ENCODE data around the gene MVB12B. TPM values are rescaled to one million over a fixed set of nuclear protein-coding genes. Genes with fewer than 3 reads are reported as not detected.

The MVB12B gene
- total and polyA plus RNA-seq, 2 of the 13 experiments (the other 11 are each of a cell fraction or from before 2014, with no cell fraction given), result 12.1 to 30.1 TPM

DNA sequence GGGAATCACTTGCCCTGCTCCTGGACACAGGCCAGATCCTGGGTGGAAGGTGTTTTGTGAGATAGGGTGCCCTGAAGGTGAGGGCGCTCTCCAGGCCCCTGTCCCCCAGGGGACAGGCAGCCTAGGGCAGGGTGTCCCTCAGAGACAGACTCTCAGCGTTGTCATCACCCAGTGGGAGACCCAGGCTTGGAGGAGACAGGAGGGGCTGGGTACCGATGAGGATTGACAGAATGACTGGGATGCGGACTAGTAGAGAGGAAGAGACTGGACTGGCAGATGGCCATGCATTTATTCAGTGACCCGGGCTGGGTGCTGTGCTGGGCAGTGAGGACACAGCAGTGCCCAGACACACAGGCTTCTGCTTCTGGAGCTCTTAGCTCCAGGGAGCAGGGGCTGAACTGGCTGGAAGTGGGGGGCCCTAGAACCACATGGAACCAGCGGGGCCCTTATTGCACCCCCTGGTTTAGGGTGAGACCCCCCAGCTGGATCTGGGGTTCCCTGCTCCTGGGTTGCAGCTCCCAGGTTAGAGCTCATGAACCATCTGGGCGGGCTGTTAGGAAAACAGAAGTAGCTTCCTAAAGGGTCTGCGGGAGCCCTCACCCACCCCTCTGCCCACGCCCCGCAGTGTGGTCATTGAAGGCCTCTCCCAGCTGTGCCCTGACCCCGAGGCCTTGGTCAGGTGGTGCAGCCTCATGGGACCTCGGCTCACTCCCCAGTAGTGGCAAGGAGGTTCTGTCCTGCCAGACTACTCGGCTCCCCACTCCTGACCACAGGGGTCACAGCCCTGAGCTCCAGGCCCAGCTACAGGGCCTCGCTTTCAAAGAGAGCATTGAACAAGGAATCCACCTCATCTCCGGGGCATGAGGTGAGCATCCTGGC, 170.4 kb downstream of the MVB12B start:
- FAIRE-seq (no peak), ATAC-seq (no peak), DNase-seq (ENCODE audit: low spot score) (no peak)
- in situ Hi-C loops (cut with HindIII; ENCODE audit: extremely low pct_ligation_motif_present, low pct_unique_long_range_greater_than_20kb) (no loop called here), intact Hi-C loops (cut with micrococcal nuclease; ENCODE audit: unreplicated experiment) (no loop called here)
- Histone ChIP-seq H3K36me3 (replicated peaks in 1 of 2; ENCODE audit: control insufficient read depth in 1 of 2, insufficient read depth in 2 of 2, low read length in 2 of 2) (peaks cover 3 to 12% of the 10 kb centered on the region in 2 experiments; a peak in 4 of 5 replicates), H4K20me1 (ENCODE audit: insufficient read depth, low read length) (peaks cover 7% of the 10 kb centered on the region; the same call in 1 of the 2 replicates), H3K4me1 (ENCODE audit: insufficient read depth, low read length) (peaks cover 32% of the 10 kb centered on the region), H3K79me2 (ENCODE audit: insufficient read depth, low read length) (no peaks in the 10 kb centered on the region), H3K27ac (ENCODE audit: extremely low read length, insufficient read depth, low read length) (no peak overlapping the region), H3K9me3 (ENCODE audit: low read length) (no peaks in the 10 kb centered on the region), H2AFZ (ENCODE audit: low read length) (no peak overlapping the region), H3K4me2 (ENCODE audit: low read depth, low read length) (no peak overlapping the region), H3K27me3 (ENCODE audit: control insufficient read depth in 1 of 2, insufficient read depth in 2 of 2, low read length in 2 of 2) (no peaks in the 10 kb centered on the region), H3K4me3 (replicated peaks in 1 of 3; ENCODE audit: insufficient read depth in 1 of 3, low read depth in 2 of 3, low read length in 3 of 3) (no peak overlapping the region), H3K9ac (ENCODE audit: insufficient read depth, low read depth, low read length) (no peak overlapping the region)
- TF ChIP-seq E2F2 (CRISPR knock-in tag; IDR thresholded peaks at IDR 0.05; ENCODE audit: borderline replicate concordance), result no peak
- TF ChIP-seq ZNF143 (CRISPR knock-in tag; IDR thresholded peaks at IDR 0.05), result no peak
- no peak for TF ChIP-seq XBP1 (CRISPR knock-in tag; IDR thresholded peaks at IDR 0.05)
- TF ChIP-seq, protein P1, sequence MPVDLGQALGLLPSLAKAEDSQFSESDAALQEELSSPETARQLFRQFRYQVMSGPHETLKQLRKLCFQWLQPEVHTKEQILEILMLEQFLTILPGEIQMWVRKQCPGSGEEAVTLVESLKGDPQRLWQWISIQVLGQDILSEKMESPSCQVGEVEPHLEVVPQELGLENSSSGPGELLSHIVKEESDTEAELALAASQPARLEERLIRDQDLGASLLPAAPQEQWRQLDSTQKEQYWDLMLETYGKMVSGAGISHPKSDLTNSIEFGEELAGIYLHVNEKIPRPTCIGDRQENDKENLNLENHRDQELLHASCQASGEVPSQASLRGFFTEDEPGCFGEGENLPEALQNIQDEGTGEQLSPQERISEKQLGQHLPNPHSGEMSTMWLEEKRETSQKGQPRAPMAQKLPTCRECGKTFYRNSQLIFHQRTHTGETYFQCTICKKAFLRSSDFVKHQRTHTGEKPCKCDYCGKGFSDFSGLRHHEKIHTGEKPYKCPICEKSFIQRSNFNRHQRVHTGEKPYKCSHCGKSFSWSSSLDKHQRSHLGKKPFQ (CRISPR knock-in tag; IDR thresholded peaks at IDR 0.05; ENCODE audit: insufficient replicate concordance), result no peak
- no peak for TF ChIP-seq ZNF101 (CRISPR knock-in tag; IDR thresholded peaks at IDR 0.05; ENCODE audit: borderline replicate concordance, low read depth)
- TF ChIP-seq ATF3 (CRISPR knock-in tag; IDR thresholded peaks at IDR 0.05), result no peak
- no TSS peak for BruUV-seq (replicated peaks)
- ChIA-PET CTCF (ENCODE audit: low intra/inter-chr PET ratio, low total read pairs) (no interaction called here), POLR2A (no interaction called here)
- WGBS (ENCODE audit: low lambda C conversion rate), result 97% methylated on average over 13 of the region's 15 CpGs
